HCT116 (cell line): ENCODE data around the gene LRRIQ4. TPM values are rescaled to one million over a fixed set of nuclear protein-coding genes. Genes with fewer than 3 reads are reported as not detected.

Experiments used
- ATAC-seq: fragments of 200-7000 bp; cut with Tn5 transposase; 2 replicates; pipeline ENCODE4 v1.9.1; 2020; ENCODE audit warnings: mild to moderate bottlenecking, moderate library complexity
- BruUV-seq: library from RNA; stranded (reverse); fragments of 400-500 nt; replicated peaks from 2 replicates; lab custom pipeline; 2021; lab: Mats Ljungman, UMichigan
- CTCF ChIA-PET: fragments of 300-600 bp; sonication (Branson Sonifier 250); formaldehyde crosslinking; loops from one replicate; lab custom pipeline; 2021; ENCODE audit warnings: antibody characterized with exemption; lab: Charles Lee
- POLR2A ChIA-PET: fragments of 300-600, 350-600 bp; sonication (Branson Sonifier 250); formaldehyde crosslinking; loops from one replicate; lab custom pipeline; 2021; ENCODE audit warnings: antibody characterized with exemption; lab: Charles Lee
- RAD21 ChIA-PET, 2 experiments: fragments of 300-600 bp; sonication (Branson Sonifier 250); formaldehyde crosslinking; loops; one replicate each; lab custom pipeline; 2023; ENCODE audit warnings: low total read pairs in 2 of 2; ENCODE audit not compliant: uncharacterized antibody in 2 of 2, unreplicated experiment in 2 of 2, low non-redundant PET in 1 of 2; lab: Charles Lee
- DNase-seq: peaks from one replicate; pipeline ENCODE4 v3.0.0-alpha.2; 2010; ENCODE audit warnings: low read depth, low spot score
- H2AFZ ChIP-seq: fragments of 200-600 bp; shearing (Covaris generic), sonication (generic); 2 replicates; pipeline ENCODE4 v1.6.1; 2017; ENCODE audit warnings: low read depth, mixed run types, mixed read lengths, antibody characterized with exemption, low read length; ENCODE audit not compliant: poor library complexity, severe bottlenecking
- H3K27ac ChIP-seq: 2 replicates; pipeline ENCODE4 v1.5.1; 2012; ENCODE audit warnings: low read depth, low read length
- H3K27me3 ChIP-seq: fragments of 200-600 bp; sonication (generic); 2 replicates; pipeline ENCODE4 v1.6.1; 2016; ENCODE audit warnings: mixed run types, low read length, mixed read lengths; ENCODE audit not compliant: insufficient read depth
- H3K36me3 ChIP-seq, 2 experiments: fragments of 200-500 bp in 1 of 2; fragments of 200-600 bp in 1 of 2; sonication (Bioruptor generic) in 1 of 2; sonication (generic) in 1 of 2; 2 replicates each; pipeline versions ENCODE4 v1.5.1 to v1.6.1; 2014 to 2016; ENCODE audit warnings: low read length in 2 of 2, inconsistent platforms in 1 of 2, mixed read lengths in 1 of 2, mixed run types in 1 of 2; ENCODE audit not compliant: insufficient read depth in 2 of 2, control insufficient read depth in 1 of 2
- H3K4me1 ChIP-seq, 2 experiments: fragments of 200-600 bp in 1 of 2; sonication (generic) in 1 of 2; 2 replicates each; pipeline versions ENCODE4 v1.5.1 to v1.6.1; 2012 to 2017; ENCODE audit warnings: low read length in 2 of 2, inconsistent platforms in 1 of 2, mild to moderate bottlenecking in 1 of 2, mixed read lengths in 1 of 2, mixed run types in 1 of 2, moderate library complexity in 1 of 2; ENCODE audit not compliant: insufficient read depth in 2 of 2, control insufficient read depth in 1 of 2
- H3K4me2 ChIP-seq: fragments of 200-600 bp; sonication (generic); 2 replicates; pipeline ENCODE4 v1.6.1; 2017; ENCODE audit warnings: mixed run types, low read length, mixed read lengths
- H3K4me3 ChIP-seq, 2 experiments: fragments of 200-600 bp in 1 of 2; sonication (generic) in 1 of 2; replicated peaks in 1 of 2; 2 replicates each; pipeline ENCODE4 v1.5.1; 2011 to 2016; ENCODE audit warnings: low read length in 2 of 2, control low read depth in 1 of 2, low read depth in 1 of 2, mild to moderate bottlenecking in 1 of 2, mixed read lengths in 1 of 2, mixed run types in 1 of 2
- H3K79me2 ChIP-seq: fragments of 200-600 bp; sonication (generic); 2 replicates; pipeline ENCODE4 v1.6.1; 2017; ENCODE audit warnings: mild to moderate bottlenecking, mixed run types, low read length, moderate library complexity, mixed read lengths; ENCODE audit not compliant: insufficient read depth
- H3K9ac ChIP-seq: fragments of 200-600 bp; sonication (generic); 2 replicates; pipeline ENCODE4 v1.6.1; 2016; ENCODE audit warnings: low read length, mixed read lengths
- H3K9me2 ChIP-seq: fragments of 200-600 bp; sonication (generic), shearing (Covaris generic); 2 replicates; pipeline ENCODE4 v1.6.1; 2017; ENCODE audit warnings: mixed run types, mild to moderate bottlenecking, moderate library complexity; ENCODE audit not compliant: insufficient read depth
- H3K9me3 ChIP-seq, 2 experiments: fragments of 200-500 bp in 1 of 2; fragments of 200-600 bp in 1 of 2; sonication (Bioruptor generic) in 1 of 2; sonication (generic) in 1 of 2; 2 replicates each; pipeline ENCODE4 v1.6.1; 2014 to 2017; ENCODE audit warnings: low read length in 2 of 2, mixed read lengths in 2 of 2, inconsistent platforms in 1 of 2, low read depth in 1 of 2, mild to moderate bottlenecking in 1 of 2, mixed run types in 1 of 2, moderate library complexity in 1 of 2; ENCODE audit not compliant: control insufficient read depth in 1 of 2, insufficient read depth in 1 of 2
- H4K20me1 ChIP-seq: fragments of 200-600 bp; sonication (generic), shearing (Covaris generic); 2 replicates; pipeline ENCODE4 v1.6.1; 2017; ENCODE audit warnings: mixed run types, mild to moderate bottlenecking, moderate library complexity; ENCODE audit not compliant: insufficient read depth
- CTCF ChIP-seq, 3 experiments: fragments of 200-600 bp in 1 of 3; sonication (generic) in 1 of 3; IDR thresholded peaks in 2 of 3; conservative IDR thresholded peaks in 1 of 3; 2 replicates each; pipeline ENCODE4 v1.5.1; 2012 to 2017; ENCODE audit warnings: low read depth in 2 of 3, low read length in 2 of 3, antibody characterized with exemption in 1 of 3, borderline replicate concordance in 1 of 3, control low read depth in 1 of 3, mild to moderate bottlenecking in 1 of 3, mixed read lengths in 1 of 3, mixed run types in 1 of 3, moderate library complexity in 1 of 3; ENCODE audit not compliant: insufficient read depth in 1 of 3
- EGR1 ChIP-seq: IDR thresholded peaks from 2 replicates; pipeline ENCODE4 v1.6.1; 2012; ENCODE audit warnings: low read depth
- ELF1 ChIP-seq: IDR thresholded peaks from 2 replicates; pipeline ENCODE4 v1.6.1; 2012; ENCODE audit warnings: low read depth, borderline replicate concordance
- EZH2 ChIP-seq: fragments of 200-600 bp; sonication (generic); IDR thresholded peaks from 2 replicates; pipeline ENCODE4 v1.6.1; 2017; ENCODE audit warnings: antibody characterized with exemption, mixed run types
- FOSL1 ChIP-seq: IDR thresholded peaks from 2 replicates; pipeline ENCODE4 v1.6.1; 2012; ENCODE audit warnings: low read depth
- MAX ChIP-seq: IDR thresholded peaks from 2 replicates; pipeline ENCODE4 v1.6.1; 2012
- SIN3A ChIP-seq: IDR thresholded peaks from 2 replicates; pipeline ENCODE4 v1.6.1; 2012; ENCODE audit warnings: low read depth
- SP1 ChIP-seq: IDR thresholded peaks from 2 replicates; pipeline ENCODE4 v1.6.1; 2012; ENCODE audit warnings: low read depth
- SRF ChIP-seq: IDR thresholded peaks from 2 replicates; pipeline ENCODE4 v1.6.1; 2012; ENCODE audit warnings: low read depth
- ZFX ChIP-seq: fragments of 450-650 bp; IDR thresholded peaks from 2 replicates; pipeline ENCODE4 v1.6.1; 2017
- ZNF274 ChIP-seq: fragments of 200-500 bp; sonication (Bioruptor generic); IDR thresholded peaks from 2 replicates; pipeline ENCODE4 v1.6.1; 2014; ENCODE audit warnings: mild to moderate bottlenecking, low read depth, low read length, inconsistent platforms
- intact Hi-C: fragments of 100-400 bp; cut with micrococcal nuclease; formaldehyde crosslinking; loops from 2 replicates; pipeline ENCODE4 v1.10.0; 2022
- total RNA-seq: library from RNA; stranded (reverse); gene quantifications from one replicate; pipeline ENCODE4 v1.2.1, GENCODE V29; 2021; ENCODE audit not compliant: unreplicated experiment
- TF ChIP-seq, protein P1 (sequence below): IDR thresholded peaks from 2 replicates; pipeline ENCODE4 v1.6.1; 2011; ENCODE audit warnings: mild to moderate bottlenecking, low read length, moderate library complexity; ENCODE audit not compliant: insufficient replicate concordance; ENCODE audit errors: extremely low read depth

LRRIQ4 gene
- total RNA-seq, 1 experiment from 2014 or later = not detected

DNA sequence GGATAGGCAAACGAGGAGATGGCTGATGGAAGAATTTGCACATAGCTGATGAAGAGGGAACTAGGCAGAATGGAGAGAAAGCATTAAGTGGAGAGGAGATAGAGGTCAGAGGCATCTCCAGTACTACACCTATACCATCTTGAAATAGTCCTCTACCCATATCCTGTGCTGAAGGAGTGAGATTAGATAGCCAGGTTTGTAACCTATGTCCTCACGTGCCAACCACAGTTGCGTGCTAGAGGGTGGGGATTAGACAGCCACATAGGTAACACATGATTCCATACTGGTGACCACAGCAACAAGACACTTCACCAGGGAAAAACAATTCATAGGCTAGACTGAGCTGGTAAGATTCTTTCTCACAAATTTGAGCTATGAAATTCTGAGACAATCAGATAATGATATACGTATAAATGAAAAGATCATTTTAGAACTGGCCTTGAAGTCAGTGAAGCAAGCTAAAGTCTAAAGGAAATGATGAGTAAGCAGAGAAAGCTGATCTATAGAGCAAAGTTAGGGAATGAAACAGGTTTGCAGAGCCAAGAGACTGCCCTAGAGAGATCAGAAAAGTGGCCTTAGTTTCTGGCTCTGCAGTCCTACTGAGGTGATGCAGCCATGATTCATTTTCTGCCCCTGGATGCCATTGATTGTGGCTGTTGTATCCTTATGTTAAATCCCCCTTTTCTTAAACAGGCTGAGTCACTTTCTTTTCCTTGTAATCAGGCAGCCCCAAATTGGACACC, 21.8 kb upstream of the LRRIQ4 start:
- H3K36me3 ChIP-seq = peaks cover 19 to 28% of the 10 kb centered on the region in 2 experiments; a peak in 3 of 4 replicates
- RAD21 ChIA-PET = no interaction called here
- no peak overlapping the region for H3K9ac ChIP-seq
- no peaks in the 10 kb centered on the region for H3K9me2 ChIP-seq
- intact Hi-C loops = no loop called here
- H3K27ac ChIP-seq = no peak overlapping the region
- H3K4me3 ChIP-seq = no peak overlapping the region
- H3K27me3 ChIP-seq = no peaks in the 10 kb centered on the region
- CTCF ChIA-PET = no interaction called here
- DNase-seq (no peak), ATAC-seq (no peak)
- H2AFZ ChIP-seq = no peak overlapping the region
- no peak for TF ChIP-seq EZH2
- no peak for TF ChIP-seq SRF
- TF ChIP-seq ZFX = no peak
- TF ChIP-seq, protein P1, sequence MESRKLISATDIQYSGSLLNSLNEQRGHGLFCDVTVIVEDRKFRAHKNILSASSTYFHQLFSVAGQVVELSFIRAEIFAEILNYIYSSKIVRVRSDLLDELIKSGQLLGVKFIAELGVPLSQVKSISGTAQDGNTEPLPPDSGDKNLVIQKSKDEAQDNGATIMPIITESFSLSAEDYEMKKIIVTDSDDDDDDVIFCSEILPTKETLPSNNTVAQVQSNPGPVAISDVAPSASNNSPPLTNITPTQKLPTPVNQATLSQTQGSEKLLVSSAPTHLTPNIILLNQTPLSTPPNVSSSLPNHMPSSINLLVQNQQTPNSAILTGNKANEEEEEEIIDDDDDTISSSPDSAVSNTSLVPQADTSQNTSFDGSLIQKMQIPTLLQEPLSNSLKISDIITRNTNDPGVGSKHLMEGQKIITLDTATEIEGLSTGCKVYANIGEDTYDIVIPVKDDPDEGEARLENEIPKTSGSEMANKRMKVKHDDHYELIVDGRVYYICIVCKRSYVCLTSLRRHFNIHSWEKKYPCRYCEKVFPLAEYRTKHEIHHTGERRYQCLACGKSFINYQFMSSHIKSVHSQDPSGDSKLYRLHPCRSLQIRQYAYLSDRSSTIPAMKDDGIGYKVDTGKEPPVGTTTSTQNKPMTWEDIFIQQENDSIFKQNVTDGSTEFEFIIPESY = no peak
- no peak for TF ChIP-seq ZNF274
- no peak for TF ChIP-seq EGR1
- TF ChIP-seq SP1 = no peak
- TF ChIP-seq CTCF (IDR thresholded peaks at IDR 0.05 in 2 of 3, conservative IDR thresholded peaks at IDR 0.05 in 1 of 3; ENCODE audit: borderline replicate concordance in 1 of 3, insufficient read depth in 1 of 3, low read depth in 2 of 3, low read length in 2 of 3) = no peak
- no peak for TF ChIP-seq SIN3A
- no peak for TF ChIP-seq MAX
- no peak for TF ChIP-seq FOSL1
- no peak for TF ChIP-seq ELF1
- BruUV-seq = no TSS peak
- POLR2A ChIA-PET = interaction anchor here (1.0 kb wide), 1 partner anchor 17 kb away, joined by 3 read pairs; the partner anchor contains the start of gene MYNN
- no peaks in the 10 kb centered on the region for H3K9me3 ChIP-seq
- no peaks in the 10 kb centered on the region for H3K4me1 ChIP-seq
- H3K79me2 ChIP-seq = no peaks in the 10 kb centered on the region
- H4K20me1 ChIP-seq = no peaks in the 10 kb centered on the region
- no peak overlapping the region for H3K4me2 ChIP-seq
